Measurements from ENCODE around the gene CMTM7. TPM values are rescaled to one million over a fixed set of nuclear protein-coding genes. Genes with fewer than 3 reads are reported as not detected.

The CMTM7 gene
- total and polyA plus RNA-seq, 9 of the 15 experiments (the other 6 are each of a cell fraction or from before 2014, with no cell fraction given) = 0.03 to 1.6 (median 0.42) TPM; not detected in 4

GRCh38 chr3:32354362-32354778 is 37.3 kb upstream of the CMTM7 start (continued):
- TF ChIP-seq ZNF398 (CRISPR knock-in tag; IDR thresholded peaks at IDR 0.05) (no peak), SMARCC2 (IDR thresholded peaks at IDR 0.05; ENCODE audit: low read depth) (no peak), PHF21A (IDR thresholded peaks at IDR 0.05; ENCODE audit: borderline replicate concordance, low read depth) (no peak), SOX6 (IDR thresholded peaks at IDR 0.05) (no peak), PYGO2 (tag; IDR thresholded peaks at IDR 0.05) (no peak)

GRCh38 chr3:32355751-32356291 is 35.8 kb upstream of the CMTM7 start:
- CTCF ChIA-PET (ENCODE audit: low intra/inter-chr PET ratio) = no interaction called here
- H4K20me1 ChIP-seq (replicated peaks; ENCODE audit: control insufficient read depth, insufficient read depth, low read length) = peaks cover 3% of the 10 kb centered on the region; the same call in 1 of the 2 replicates
- H3K36me3 ChIP-seq (ENCODE audit: control insufficient read depth, insufficient read depth, low read length) = no peaks in the 10 kb centered on the region
- peaks cover 16 to 19% of the 10 kb centered on the region in 2 experiments; a peak in 4 of 5 replicates for H3K27me3 ChIP-seq (ENCODE audit: control insufficient read depth in 2 of 2, insufficient read depth in 2 of 2, low read length in 2 of 2)
- POLR2A ChIA-PET = interaction anchor here (1.0 kb wide), 1 partner anchor 13 kb away, joined by 3 read pairs; no protein-coding TSS in a partner anchor
- ATAC-seq = no peak
- in situ Hi-C loops (cut with MboI) (no loop called here), intact Hi-C loops (cut with micrococcal nuclease) (no loop called here)
- no peak overlapping the region for H3K4me2 ChIP-seq (ENCODE audit: insufficient read depth, low read length)
- no peak overlapping the region for H3K4me3 ChIP-seq
- 1% methylated on average over 8 of the region's 8 CpGs for WGBS (ENCODE audit: insufficient coverage, low coverage, missing lambda C conversion rate)
- BruUV-seq (replicated peaks) = no TSS peak
- H3K4me1 ChIP-seq (replicated peaks in 1 of 2; ENCODE audit: control insufficient read depth in 2 of 2, insufficient read depth in 2 of 2, low read length in 2 of 2) = no peaks in the 10 kb centered on the region
- no peak for FAIRE-seq
- no peak overlapping the region for H2AFZ ChIP-seq (ENCODE audit: low read depth, low read length)
- TF ChIP-seq ZBTB5 (IDR thresholded peaks at IDR 0.05) (no peak), MYNN (IDR thresholded peaks at IDR 0.05) (no peak), MYNN (CRISPR knock-in tag; IDR thresholded peaks at IDR 0.05) (no peak), TCFL5 (CRISPR knock-in tag; conservative IDR thresholded peaks at IDR 0.05) (no peak), MYBL2 (IDR thresholded peaks at IDR 0.05; ENCODE audit: low read depth) (no peak), MYBL2 (CRISPR knock-in tag; IDR thresholded peaks at IDR 0.05; ENCODE audit: borderline replicate concordance) (no peak), ELF2 (CRISPR knock-in tag; IDR thresholded peaks at IDR 0.05) (no peak), MBD1 (CRISPR knock-in tag; IDR thresholded peaks at IDR 0.05) (no peak), ZBED1 (IDR thresholded peaks at IDR 0.05) (no peak), CBFB (CRISPR knock-in tag; IDR thresholded peaks at IDR 0.05) (no peak)
- H3K9ac ChIP-seq (ENCODE audit: insufficient read depth in 1 of 2, low read depth in 2 of 2, low read length in 2 of 2) = no peak overlapping the region
- H3K79me2 ChIP-seq (ENCODE audit: control insufficient read depth, insufficient read depth, low read length) = no peaks in the 10 kb centered on the region
- no peaks in the 10 kb centered on the region for H3K9me3 ChIP-seq (replicated peaks; ENCODE audit: control insufficient read depth, insufficient read depth, low read depth, low read length)
- no peak overlapping the region for H3K27ac ChIP-seq (ENCODE audit: extremely low read depth, low read depth, low read length)
- no peak for DNase-seq (ENCODE audit: extremely low read depth in 1 of 4, low spot score in 3 of 4)
- no peaks in the 10 kb centered on the region for H3K9me1 ChIP-seq (ENCODE audit: control insufficient read depth, insufficient read depth, low read length)

Measured in K562 (cell line).